ENCODE measurements around the gene ARHGAP19.

The ARHGAP19 gene

DNA sequence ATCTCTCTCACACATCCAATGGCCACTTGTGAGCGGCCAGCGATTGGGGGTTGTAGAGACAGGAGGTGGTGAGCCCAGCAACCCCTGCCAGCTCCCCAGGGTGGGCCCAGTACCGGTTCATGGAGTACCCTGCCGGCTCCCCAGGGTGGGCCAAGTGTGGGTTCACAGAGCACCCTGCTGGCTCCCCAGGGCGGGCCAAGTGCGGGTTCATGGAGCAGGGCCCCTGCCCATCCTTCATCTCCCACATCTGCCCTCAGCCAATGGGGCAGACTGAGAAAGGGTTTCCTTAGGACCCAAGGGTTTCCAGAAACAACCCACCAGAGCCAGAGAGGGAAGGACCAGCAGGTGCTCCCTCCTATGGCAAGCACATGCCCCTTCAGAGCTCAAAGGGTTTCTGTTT, 85.3 kb downstream of the ARHGAP19 start:
- CTCF ChIA-PET, result interaction anchor here (0.7 to 4.4 kb wide), 4 partner anchors 10 to 832 kb away, joined by 3 to 31 read pairs (median 16); no protein-coding TSS in a partner anchor
- no peak overlapping the region for H3K27ac ChIP-seq
- DNase-seq (ENCODE audit: low spot score), result no peak
- TF ChIP-seq, protein P1, sequence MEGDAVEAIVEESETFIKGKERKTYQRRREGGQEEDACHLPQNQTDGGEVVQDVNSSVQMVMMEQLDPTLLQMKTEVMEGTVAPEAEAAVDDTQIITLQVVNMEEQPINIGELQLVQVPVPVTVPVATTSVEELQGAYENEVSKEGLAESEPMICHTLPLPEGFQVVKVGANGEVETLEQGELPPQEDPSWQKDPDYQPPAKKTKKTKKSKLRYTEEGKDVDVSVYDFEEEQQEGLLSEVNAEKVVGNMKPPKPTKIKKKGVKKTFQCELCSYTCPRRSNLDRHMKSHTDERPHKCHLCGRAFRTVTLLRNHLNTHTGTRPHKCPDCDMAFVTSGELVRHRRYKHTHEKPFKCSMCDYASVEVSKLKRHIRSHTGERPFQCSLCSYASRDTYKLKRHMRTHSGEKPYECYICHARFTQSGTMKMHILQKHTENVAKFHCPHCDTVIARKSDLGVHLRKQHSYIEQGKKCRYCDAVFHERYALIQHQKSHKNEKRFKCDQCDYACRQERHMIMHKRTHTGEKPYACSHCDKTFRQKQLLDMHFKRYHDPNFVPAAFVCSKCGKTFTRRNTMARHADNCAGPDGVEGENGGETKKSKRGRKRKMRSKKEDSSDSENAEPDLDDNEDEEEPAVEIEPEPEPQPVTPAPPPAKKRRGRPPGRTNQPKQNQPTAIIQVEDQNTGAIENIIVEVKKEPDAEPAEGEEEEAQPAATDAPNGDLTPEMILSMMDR (conservative IDR thresholded peaks at IDR 0.05; ENCODE audit: low read depth), result no peak
- POLR2A ChIA-PET (ENCODE audit: low non-redundant PET), result no interaction called here

DNA sequence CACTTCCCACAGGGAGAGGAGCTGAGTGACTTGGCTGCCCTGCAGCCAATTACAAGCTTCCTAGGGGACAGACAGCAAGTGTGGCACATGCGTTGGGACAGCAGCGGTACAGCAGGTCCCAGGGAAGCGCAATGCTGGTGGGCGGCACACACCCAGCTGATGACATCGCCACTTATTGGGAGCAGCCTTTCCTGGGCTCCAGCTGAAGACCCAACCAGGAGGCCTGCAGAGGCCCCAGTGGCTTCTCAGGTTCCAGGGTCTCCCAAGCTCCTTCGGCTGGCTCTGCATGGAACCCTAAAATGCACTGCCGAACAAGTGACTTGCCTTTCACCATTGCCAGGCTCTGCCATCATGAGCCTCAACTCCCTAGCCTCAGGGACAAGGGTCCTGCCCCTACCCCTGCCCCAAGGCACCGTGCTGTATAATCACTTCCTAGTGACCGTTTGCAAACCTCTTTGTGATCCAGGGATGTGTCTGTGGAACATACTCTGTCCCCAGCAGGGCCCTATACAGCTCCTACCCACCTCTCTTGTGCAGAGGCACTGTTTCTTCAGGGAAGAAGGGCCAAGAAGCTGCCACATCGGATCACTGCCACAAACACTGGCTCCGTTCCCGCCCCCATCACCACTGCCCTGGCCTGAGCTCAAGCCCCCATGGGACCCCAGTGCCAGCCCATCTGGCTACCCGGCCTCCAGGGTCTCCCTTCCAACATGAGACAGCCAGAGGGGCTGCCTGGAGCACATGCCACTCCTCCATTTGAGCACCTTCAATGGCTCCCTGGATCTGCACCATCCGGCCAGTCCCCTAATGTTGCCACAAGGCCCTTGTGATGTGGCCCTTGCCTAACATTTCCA, 87.4 kb downstream of the ARHGAP19 start:
- TF ChIP-seq, protein P1 (conservative IDR thresholded peaks at IDR 0.05; ENCODE audit: low read depth), result no peak
- ChIA-PET CTCF (interaction anchor here (0.6 to 4.4 kb wide), 5 partner anchors 8 to 564 kb away, joined by 3 to 31 read pairs (median 12); no protein-coding TSS in a partner anchor), POLR2A (ENCODE audit: low non-redundant PET) (no interaction called here)

DNA sequence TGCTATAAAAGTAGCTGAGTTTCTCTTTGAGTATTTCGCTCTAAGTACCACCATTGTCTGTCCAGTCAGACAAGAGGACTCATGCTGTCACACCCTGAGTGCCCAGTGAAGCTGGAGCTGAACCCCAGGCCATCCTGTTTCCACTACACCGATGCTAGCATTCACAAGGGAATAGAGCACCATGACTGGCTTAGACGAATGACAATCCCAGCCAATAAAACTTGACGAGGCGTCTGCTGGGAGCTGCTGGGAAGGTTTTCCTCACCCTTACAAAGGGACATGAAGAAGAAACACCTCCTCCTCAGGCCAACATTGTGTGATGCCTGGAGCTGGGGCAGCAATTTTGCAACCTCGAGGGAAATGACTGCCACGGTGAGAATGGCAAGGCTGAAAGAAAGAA, 89.2 kb downstream of the ARHGAP19 start:
- ChIA-PET POLR2A (ENCODE audit: low non-redundant PET) (no interaction called here), CTCF (interaction anchor here (0.7 to 1.5 kb wide), 2 partner anchors 28 to 562 kb away, joined by 3 to 5 read pairs; no protein-coding TSS in a partner anchor)
- H3K27ac ChIP-seq, result no peak overlapping the region
- TF ChIP-seq, protein P1 (conservative IDR thresholded peaks at IDR 0.05; ENCODE audit: low read depth), result no peak
- no peak for DNase-seq (ENCODE audit: low spot score)

More for the DNA sequence above, 87.4 kb downstream of the ARHGAP19 start:
- no peak overlapping the region for H3K27ac ChIP-seq
- DNase-seq (ENCODE audit: low spot score), result no peak

DNA sequence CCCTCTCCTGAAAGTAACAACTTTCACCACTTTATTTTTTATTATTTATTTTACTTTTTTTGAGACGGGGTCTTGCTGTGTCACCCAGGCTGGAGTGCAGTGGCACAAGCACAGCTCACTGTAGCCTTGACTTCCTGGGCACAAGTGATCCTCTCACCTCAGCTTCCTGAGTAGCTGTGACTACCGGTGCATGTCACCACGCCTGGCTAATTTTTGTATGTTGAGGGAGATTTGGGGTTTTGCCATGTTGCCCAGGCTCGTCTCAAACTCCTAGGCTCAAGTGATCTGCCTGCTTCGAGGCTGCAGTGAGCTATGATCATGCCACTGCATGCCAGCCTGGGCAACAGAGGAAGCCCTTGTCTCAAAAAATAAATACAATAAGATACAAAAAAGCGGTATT, 91.8 kb downstream of the ARHGAP19 start:
- no peak for DNase-seq (ENCODE audit: low spot score)
- POLR2A ChIA-PET (ENCODE audit: low non-redundant PET), result no interaction called here
- TF ChIP-seq, protein P1 (conservative IDR thresholded peaks at IDR 0.05; ENCODE audit: low read depth), result no peak
- CTCF ChIA-PET, result interaction anchor here (1.4 to 2.5 kb wide), 2 partner anchors 10 to 128 kb away, joined by 4 to 26 read pairs; no protein-coding TSS in a partner anchor
- no peak overlapping the region for H3K27ac ChIP-seq

DNA sequence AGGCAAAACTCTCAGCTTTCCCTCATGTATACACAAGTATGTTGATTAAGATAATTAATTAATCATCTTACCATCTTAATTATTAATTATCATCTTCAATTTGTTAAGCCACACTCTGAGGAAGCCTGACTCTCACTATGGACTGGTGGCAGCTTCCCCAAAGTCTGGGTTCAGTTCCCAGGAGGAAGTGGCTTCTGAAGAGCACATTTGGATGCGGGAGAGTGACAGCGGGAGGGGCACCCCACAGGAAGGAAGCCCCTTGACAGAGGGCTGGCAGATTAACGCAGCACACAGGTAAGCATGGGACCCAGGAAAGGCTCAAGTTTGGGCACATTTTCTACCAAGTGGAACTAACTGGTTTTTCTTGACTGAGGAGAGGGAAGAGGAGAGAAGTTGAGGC, 93.3 kb downstream of the ARHGAP19 start:
- TF ChIP-seq, protein P1 (conservative IDR thresholded peaks at IDR 0.05; ENCODE audit: low read depth), result no peak
- ChIA-PET CTCF (interaction anchor here (1.4 to 2.0 kb wide), 2 partner anchors 11 to 127 kb away, joined by 4 to 15 read pairs; no protein-coding TSS in a partner anchor), POLR2A (ENCODE audit: low non-redundant PET) (no interaction called here)
- no peak for DNase-seq (ENCODE audit: low spot score)
- no peak overlapping the region for H3K27ac ChIP-seq

DNA sequence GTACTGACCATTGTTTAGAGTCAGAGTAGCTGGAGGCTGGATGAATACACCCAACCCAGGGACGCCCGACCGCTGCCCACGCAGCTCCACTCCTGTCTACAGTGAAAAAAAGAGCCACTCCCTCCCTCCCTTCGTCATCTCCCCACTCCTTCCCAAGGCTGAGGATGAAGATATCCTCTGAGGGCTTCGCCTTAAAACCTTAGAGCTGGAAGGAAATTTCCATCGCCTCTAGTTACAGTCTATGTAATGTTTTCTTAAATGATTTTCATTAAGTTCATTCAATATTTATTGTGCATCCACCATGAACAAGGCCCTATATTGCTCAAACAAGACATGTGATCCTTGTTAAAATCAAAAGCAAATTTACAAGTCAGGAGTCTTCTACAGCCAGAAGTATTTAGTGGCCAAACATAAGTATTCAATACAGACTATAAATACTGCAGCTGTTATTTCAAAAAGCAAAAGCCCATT, 95.4 kb downstream of the ARHGAP19 start:
- CTCF ChIA-PET, result interaction anchor here (0.5 to 2.9 kb wide), 25 partner anchors 9 to 393 kb away, joined by 3 to 31 read pairs (median 4); partner anchors contain the start of gene SLIT1
- POLR2A ChIA-PET (ENCODE audit: low non-redundant PET), result interaction anchor here (0.5 kb wide), 1 partner anchor 118 kb away, joined by 3 read pairs; no protein-coding TSS in a partner anchor
- DNase-seq (ENCODE audit: low spot score), result no peak

More for the DNA sequence above, 95.4 kb downstream of the ARHGAP19 start:
- TF ChIP-seq, protein P1 (conservative IDR thresholded peaks at IDR 0.05; ENCODE audit: low read depth), result no peak
- H3K27ac ChIP-seq, result no peak overlapping the region

Measured in RWPE1 (cell line).